K562 (cell line): Measurements from ENCODE around the gene CATSPER4. TPM values are rescaled to one million over a fixed set of nuclear protein-coding genes. Genes with fewer than 3 reads are reported as not detected.

ENCODE experiments used
- ATAC-seq: fragments of 200-7000 bp; cut with Tn5 transposase; 3 replicates; pipeline ENCODE4 v1.9.1; 2020; ENCODE audit warnings: moderate library complexity
- BruUV-seq: library from RNA; stranded (reverse); fragments of 400-500 nt; replicated peaks from 2 replicates; lab custom pipeline; 2021; lab: Mats Ljungman, UMichigan
- CTCF ChIA-PET: fragments of 300-600 bp; formaldehyde crosslinking; extraction: SDS; loops from one replicate; lab custom pipeline; 2021; ENCODE audit warnings: low intra/inter-chr PET ratio; lab: Yijun Ruan, JAX
- POLR2A ChIA-PET: fragments of 300-600, 350-650 bp; sonication (Branson Sonifier 250); formaldehyde crosslinking; extraction: SDS; loops from one replicate; lab custom pipeline; 2021; ENCODE audit warnings: antibody characterized with exemption, inconsistent platforms; lab: Yijun Ruan, JAX
- DNase-seq, 4 experiments: peaks; one replicate each; pipeline versions ENCODE4 v3.0.0 to v3.0.0-alpha.2; 2011 to 2018; ENCODE audit warnings: low spot score in 3 of 4, mixed read lengths in 3 of 4; ENCODE audit errors: extremely low read depth in 1 of 4
- FAIRE-seq: peaks from 2 replicates; lab custom pipeline; 2011; peaks lifted over from hg19 to GRCh38; lab: Jason Lieb, UNC
- H2AFZ ChIP-seq: 2 replicates; pipeline ENCODE4 v1.6.0; 2011; ENCODE audit warnings: low read depth, low read length, control low read depth, inconsistent platforms
- H3K27ac ChIP-seq: fragments of 200-600 bp; 3 replicates; pipeline ENCODE4 v1.8.0; 2011; ENCODE audit warnings: low read depth, mild to moderate bottlenecking, control low read depth, inconsistent platforms, low read length, moderate library complexity, mixed read lengths; ENCODE audit errors: extremely low read depth
- H3K27me3 ChIP-seq, 2 experiments: fragments of 300-600 bp in 1 of 2; 2 replicates in 1 of 2; 3 replicates in 1 of 2; pipeline versions ENCODE4 v1.6.0 to v1.8.0; 2011; ENCODE audit warnings: inconsistent platforms in 2 of 2, low read length in 2 of 2, mild to moderate bottlenecking in 1 of 2, mixed read lengths in 1 of 2, moderate library complexity in 1 of 2; ENCODE audit not compliant: control insufficient read depth in 2 of 2, insufficient read depth in 2 of 2
- H3K36me3 ChIP-seq: fragments of 300-600 bp; 3 replicates; pipeline ENCODE4 v1.8.0; 2011; ENCODE audit warnings: mild to moderate bottlenecking, low read length, inconsistent platforms; ENCODE audit not compliant: control insufficient read depth, insufficient read depth
- H3K4me1 ChIP-seq, 2 experiments: fragments of 200-600 bp in 1 of 2; replicated peaks in 1 of 2; 2 replicates in 1 of 2; 3 replicates in 1 of 2; pipeline versions ENCODE4 v1.5.1 to v1.8.0; 2011; ENCODE audit warnings: inconsistent platforms in 2 of 2, low read length in 2 of 2, mild to moderate bottlenecking in 1 of 2, mixed read lengths in 1 of 2, moderate library complexity in 1 of 2; ENCODE audit not compliant: control insufficient read depth in 2 of 2, insufficient read depth in 2 of 2
- H3K4me2 ChIP-seq: 2 replicates; pipeline ENCODE4 v1.6.1; 2011; ENCODE audit warnings: low read length, control low read depth, inconsistent platforms, mixed read lengths; ENCODE audit not compliant: insufficient read depth
- H3K4me3 ChIP-seq: fragments of 200-600 bp; sonication (generic), shearing (Covaris generic); 2 replicates; pipeline ENCODE4 v1.5.1; 2016; ENCODE audit warnings: control low read depth, inconsistent platforms
- H3K79me2 ChIP-seq: fragments of 200-600 bp; 3 replicates; pipeline ENCODE4 v1.8.0; 2011; ENCODE audit warnings: low read length, inconsistent platforms; ENCODE audit not compliant: control insufficient read depth, insufficient read depth
- H3K9ac ChIP-seq, 2 experiments: 2 replicates each; pipeline versions ENCODE4 v1.6.0 to v1.6.1; 2011; ENCODE audit warnings: low read depth in 2 of 2, low read length in 2 of 2, control low read depth in 1 of 2, inconsistent platforms in 1 of 2, mild to moderate bottlenecking in 1 of 2, mixed read lengths in 1 of 2; ENCODE audit not compliant: insufficient read depth in 1 of 2
- H3K9me1 ChIP-seq: one replicate; pipeline ENCODE4 v1.6.0; 2011; ENCODE audit warnings: inconsistent platforms, mild to moderate bottlenecking, low read length, moderate library complexity; ENCODE audit not compliant: control insufficient read depth, insufficient read depth
- H3K9me3 ChIP-seq: replicated peaks from 2 replicates; pipeline ENCODE4 v1.5.1; 2011; ENCODE audit warnings: low read depth, low read length, inconsistent platforms; ENCODE audit not compliant: control insufficient read depth, insufficient read depth
- H4K20me1 ChIP-seq: replicated peaks from 2 replicates; pipeline ENCODE4 v1.6.1; 2011; ENCODE audit warnings: low read length, inconsistent platforms, mixed read lengths; ENCODE audit not compliant: control insufficient read depth, insufficient read depth
- BCOR ChIP-seq: fragments of 450-650 bp; IDR thresholded peaks from 2 replicates; pipeline ENCODE4 v1.6.1; 2016
- EP400 ChIP-seq: fragments of 450-650 bp; IDR thresholded peaks from 2 replicates; pipeline ENCODE4 v1.6.1; 2017; ENCODE audit warnings: antibody characterized with exemption, mild to moderate bottlenecking, moderate library complexity
- ETV5 ChIP-seq: sonication (generic); formaldehyde crosslinking; IDR thresholded peaks from 2 replicates; pipeline ENCODE4 v1.4.0; 2020; ENCODE audit warnings: low read depth, mild to moderate bottlenecking, missing genetic modification reagents
- ETV6 ChIP-seq, 3 experiments: fragments of 150-350 bp in 1 of 3; sonication (generic) in 1 of 3; formaldehyde crosslinking in 1 of 3; IDR thresholded peaks; 2 replicates each; pipeline versions ENCODE4 v1.6.1 to v1.8.0; 2014 to 2022; ENCODE audit warnings: borderline replicate concordance in 2 of 3, low read depth in 2 of 3, antibody characterized with exemption in 1 of 3, low read length in 1 of 3, mild to moderate bottlenecking in 1 of 3, missing genetic modification reagents in 1 of 3
- GATAD2A ChIP-seq: fragments of 450-650 bp; IDR thresholded peaks from 2 replicates; pipeline ENCODE4 v1.6.1; 2017
- HMGXB4 ChIP-seq: sonication (generic); formaldehyde crosslinking; IDR thresholded peaks from 2 replicates; pipeline ENCODE4 v1.8.1; 2023; ENCODE audit warnings: mild to moderate bottlenecking, missing genetic modification reagents
- KDM1A ChIP-seq, 2 experiments: fragments of 450-650 bp; IDR thresholded peaks; 2 replicates each; pipeline ENCODE4 v1.6.1; 2016; ENCODE audit warnings: mild to moderate bottlenecking in 2 of 2
- MAFK ChIP-seq: IDR thresholded peaks from 2 replicates; pipeline ENCODE4 v1.6.1; 2011; ENCODE audit warnings: low read length, improper control_type of control experiment
- SMARCC2 ChIP-seq: fragments of 450-650 bp; IDR thresholded peaks from 2 replicates; pipeline ENCODE4 v1.6.1; 2017; ENCODE audit warnings: antibody characterized with exemption, moderate library complexity, mild to moderate bottlenecking, low read depth
- TEAD1 ChIP-seq, 2 experiments: fragments of 450-650 bp in 1 of 2; sonication (generic) in 1 of 2; formaldehyde crosslinking; IDR thresholded peaks; 2 replicates each; pipeline versions ENCODE4 v1.4.0 to v1.8.0; 2020 to 2022; ENCODE audit warnings: mild to moderate bottlenecking in 2 of 2, missing genetic modification reagents in 1 of 2
- ZNF175 ChIP-seq: fragments of 200-800 bp; sonication (Bioruptor generic); IDR thresholded peaks from 2 replicates; pipeline ENCODE4 v1.6.1; 2016; ENCODE audit warnings: low read depth, mild to moderate bottlenecking, missing genetic modification characterization, missing compliant biosample characterization
- ZNF197 ChIP-seq: fragments of 200-800 bp; sonication (Bioruptor generic); IDR thresholded peaks from 2 replicates; pipeline ENCODE4 v1.6.1; 2016; ENCODE audit warnings: low read depth, missing genetic modification characterization, missing compliant biosample characterization
- whole genome bisulfite sequencing: fragments of 100-300 bp; shearing (Covaris generic); methylation state at CpG from one replicate; pipeline ENCODE4 v1.1.6; 2016; ENCODE audit warnings: low coverage, mixed read lengths; ENCODE audit not compliant: insufficient coverage; ENCODE audit errors: missing lambda C conversion rate; 5-methylcytosine and 5-hydroxymethylcytosine counted together
- in situ Hi-C: fragments of 300-500 bp; cut with MboI; formaldehyde crosslinking; loops from 4 replicates; pipeline ENCODE4 v1.15.0; 2018; ENCODE audit warnings: inconsistent platforms, mixed read lengths
- intact Hi-C: fragments of 100-400 bp; cut with micrococcal nuclease; formaldehyde crosslinking; loops from 2 replicates; pipeline ENCODE4 v1.14.2; 2022
- polyA plus RNA-seq, 8 experiments: library from polyadenylated mRNA; depleted of rRNA in 4 of 8; stranded (reverse) in 5 of 8; unstranded in 3 of 8; fragments of >200 nt; fragmentation: Nextera tagmentation in 2 of 8; fragmentation: Illumina TruSeq in 1 of 8; extraction: Ambion mirVana in 2 of 8; extraction: Trizol in 1 of 8; gene quantifications; 2 replicates each; pipeline versions ENCODE4 v1.2.1 to v1.2.3, GENCODE V29; 2011 to 2014; ENCODE audit warnings: inconsistent platforms in 1 of 8, missing spikeins in 1 of 8
- total RNA-seq, 7 experiments: library from RNA; depleted of rRNA in 6 of 7; stranded (reverse); fragments of >200 nt in 6 of 7; fragmentation: Illumina TruSeq in 2 of 7; extraction: Trizol in 2 of 7; gene quantifications; 2 replicates each; pipeline versions ENCODE4 v1.2.1 to v1.2.3, GENCODE V29; 2011 to 2021; ENCODE audit warnings: low replicate concordance in 1 of 7
- TF ChIP-seq, protein P1 (sequence below): fragments of 250-450 bp; sonication (Bioruptor Pico); IDR thresholded peaks from 2 replicates; pipeline ENCODE4 v1.9.0; 2021; ENCODE audit warnings: mild to moderate bottlenecking, inconsistent platforms
- TF ChIP-seq, protein P2 (sequence below): fragments of 250-450 bp; sonication (Bioruptor Pico); IDR thresholded peaks from 2 replicates; pipeline ENCODE4 v1.8.0; 2022; ENCODE audit warnings: inconsistent platforms, mild to moderate bottlenecking, moderate library complexity, borderline replicate concordance
- TF ChIP-seq, protein P3 (sequence below): sonication (generic); formaldehyde crosslinking; IDR thresholded peaks from 2 replicates; pipeline ENCODE4 v1.8.0; 2022; ENCODE audit warnings: mild to moderate bottlenecking, missing genetic modification reagents

The CATSPER4 gene
- total and polyA plus RNA-seq, 9 of the 15 experiments (the other 6 are each of a cell fraction or from before 2014, with no cell fraction given): 0.04 to 0.13 TPM; not detected in 7

- no peaks in the 10 kb centered on the region for H3K9me3 ChIP-seq
- intact Hi-C loops (loop anchor here (1.0 kb wide), 1 partner anchor 57 kb away; no protein-coding TSS in a partner anchor), in situ Hi-C loops (no loop called here)
- DNase-seq: no peak
- FAIRE-seq: peak; percentile 79
- peak overlapping the region; percentile 99 for H2AFZ ChIP-seq
- H3K27ac ChIP-seq: peak overlapping the region; percentile 80
- no peaks in the 10 kb centered on the region for H3K9me1 ChIP-seq
- H3K9ac ChIP-seq: peak overlapping the region; percentile 78 to 95
- peaks cover 29 to 55% of the 10 kb centered on the region in 2 experiments for H3K4me1 ChIP-seq
- H3K79me2 ChIP-seq: no peaks in the 10 kb centered on the region; the same call in 2 of the 3 replicates
- peak overlapping the region; percentile 87 for H3K4me2 ChIP-seq
- POLR2A ChIA-PET: interaction anchor here (0.5 to 1.8 kb wide), 5 partner anchors 17 to 192 kb away, joined by 3 to 5 read pairs (median 4); partner anchors contain the start of gene CRYBG2
- H4K20me1 ChIP-seq: no peaks in the 10 kb centered on the region
- no peaks in the 10 kb centered on the region for H3K36me3 ChIP-seq
- BruUV-seq: TSS peak; percentile 87
- WGBS: 31% methylated on average over 21 of the region's 21 CpGs
- peak overlapping the region; percentile 43 for H3K4me3 ChIP-seq
- no peak for ATAC-seq
- H3K27me3 ChIP-seq: no peaks in the 10 kb centered on the region
- CTCF ChIA-PET: interaction anchor here (0.5 to 2.6 kb wide), 7 partner anchors 17 to 148 kb away, joined by 3 to 26 read pairs (median 4); no protein-coding TSS in a partner anchor
- TF ChIP-seq ZNF175 (CRISPR knock-in tag) (0 out of 2 replicates have a peak, but pooled peaks have one; percentile 3), GATAD2A (peak; percentile 34; the same call in 1 of the 2 replicates), TEAD1 (CRISPR knock-in tag; IDR thresholded peaks at IDR 0.05) (peak in 1 of 2 experiments; percentile 48; a peak in 1 of 4 replicates), ETV6 (IDR thresholded peaks at IDR 0.05; ENCODE audit: borderline replicate concordance in 1 of 2, low read depth in 2 of 2, low read length in 1 of 2) (0 out of 4 replicates have a peak, but pooled peaks of 1 of the 2 experiments have one; percentile 1), ETV6 (CRISPR knock-in tag; IDR thresholded peaks at IDR 0.05; ENCODE audit: borderline replicate concordance) (no peak), KDM1A (IDR thresholded peaks at IDR 0.05) (peak; percentile 46 to 47; a peak in 2 of 4 replicates), SMARCC2 (no peak), MAFK (no peak), ETV5 (CRISPR knock-in tag) (peak; percentile 54; the same call in 1 of the 2 replicates), HMGXB4 (peak; percentile 8; the same call in 1 of the 2 replicates), EP400 (no peak), ZNF197 (CRISPR knock-in tag) (0 out of 2 replicates have a peak, but pooled peaks have one; percentile 5), BCOR (peak; percentile 82)
- TF ChIP-seq, protein P1, sequence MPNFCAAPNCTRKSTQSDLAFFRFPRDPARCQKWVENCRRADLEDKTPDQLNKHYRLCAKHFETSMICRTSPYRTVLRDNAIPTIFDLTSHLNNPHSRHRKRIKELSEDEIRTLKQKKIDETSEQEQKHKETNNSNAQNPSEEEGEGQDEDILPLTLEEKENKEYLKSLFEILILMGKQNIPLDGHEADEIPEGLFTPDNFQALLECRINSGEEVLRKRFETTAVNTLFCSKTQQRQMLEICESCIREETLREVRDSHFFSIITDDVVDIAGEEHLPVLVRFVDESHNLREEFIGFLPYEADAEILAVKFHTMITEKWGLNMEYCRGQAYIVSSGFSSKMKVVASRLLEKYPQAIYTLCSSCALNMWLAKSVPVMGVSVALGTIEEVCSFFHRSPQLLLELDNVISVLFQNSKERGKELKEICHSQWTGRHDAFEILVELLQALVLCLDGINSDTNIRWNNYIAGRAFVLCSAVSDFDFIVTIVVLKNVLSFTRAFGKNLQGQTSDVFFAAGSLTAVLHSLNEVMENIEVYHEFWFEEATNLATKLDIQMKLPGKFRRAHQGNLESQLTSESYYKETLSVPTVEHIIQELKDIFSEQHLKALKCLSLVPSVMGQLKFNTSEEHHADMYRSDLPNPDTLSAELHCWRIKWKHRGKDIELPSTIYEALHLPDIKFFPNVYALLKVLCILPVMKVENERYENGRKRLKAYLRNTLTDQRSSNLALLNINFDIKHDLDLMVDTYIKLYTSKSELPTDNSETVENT (CRISPR knock-in tag): no peak
- TF ChIP-seq, protein P2, sequence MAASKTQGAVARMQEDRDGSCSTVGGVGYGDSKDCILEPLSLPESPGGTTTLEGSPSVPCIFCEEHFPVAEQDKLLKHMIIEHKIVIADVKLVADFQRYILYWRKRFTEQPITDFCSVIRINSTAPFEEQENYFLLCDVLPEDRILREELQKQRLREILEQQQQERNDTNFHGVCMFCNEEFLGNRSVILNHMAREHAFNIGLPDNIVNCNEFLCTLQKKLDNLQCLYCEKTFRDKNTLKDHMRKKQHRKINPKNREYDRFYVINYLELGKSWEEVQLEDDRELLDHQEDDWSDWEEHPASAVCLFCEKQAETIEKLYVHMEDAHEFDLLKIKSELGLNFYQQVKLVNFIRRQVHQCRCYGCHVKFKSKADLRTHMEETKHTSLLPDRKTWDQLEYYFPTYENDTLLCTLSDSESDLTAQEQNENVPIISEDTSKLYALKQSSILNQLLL (CRISPR knock-in tag): no peak
- TF ChIP-seq, protein P3, sequence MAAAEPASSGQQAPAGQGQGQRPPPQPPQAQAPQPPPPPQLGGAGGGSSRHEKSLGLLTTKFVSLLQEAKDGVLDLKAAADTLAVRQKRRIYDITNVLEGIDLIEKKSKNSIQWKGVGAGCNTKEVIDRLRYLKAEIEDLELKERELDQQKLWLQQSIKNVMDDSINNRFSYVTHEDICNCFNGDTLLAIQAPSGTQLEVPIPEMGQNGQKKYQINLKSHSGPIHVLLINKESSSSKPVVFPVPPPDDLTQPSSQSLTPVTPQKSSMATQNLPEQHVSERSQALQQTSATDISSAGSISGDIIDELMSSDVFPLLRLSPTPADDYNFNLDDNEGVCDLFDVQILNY (CRISPR knock-in tag): no peak
Measured at GRCh38 chr1:26162220-26162709, 28.1 kb upstream of the CATSPER4 start.
